RCC 7860 (cell line): ENCODE measurements around the gene NKX6-1.

Experiments used
- DNase-seq: peaks from one replicate; pipeline ENCODE4 v3.0.0-alpha.2; 2015; ENCODE audit warnings: low spot score
- FAIRE-seq: peaks from 2 replicates; lab custom pipeline; 2012; peaks lifted over from hg19 to GRCh38; lab: Jason Lieb, UNC

NKX6-1 gene

GRCh38 chr4:84480082-84480481 is 19.0 kb downstream of the NKX6-1 start:
- no peak for FAIRE-seq
- no peak for DNase-seq

- FAIRE-seq = no peak
Measured at GRCh38 chr4:84479663-84480062, 19.4 kb downstream of the NKX6-1 start.

GRCh38 chr4:84477738-84478137 is 21.4 kb downstream of the NKX6-1 start:
- no peak for FAIRE-seq
- no peak for DNase-seq

More at GRCh38 chr4:84479663-84480062, 19.4 kb downstream of the NKX6-1 start:
- DNase-seq = no peak

GRCh38 chr4:84474107-84474506 is 25.0 kb downstream of the NKX6-1 start:
- no peak for DNase-seq
- no peak for FAIRE-seq

- DNase-seq (no peak), FAIRE-seq (peak; percentile 98)
Measured at GRCh38 chr4:84472154-84472553, 26.9 kb downstream of the NKX6-1 start.

GRCh38 chr4:84470204-84470785 is 28.8 kb downstream of the NKX6-1 start:
- DNase-seq = no peak
- FAIRE-seq = no peak

GRCh38 chr4:84467601-84468000 is 31.5 kb downstream of the NKX6-1 start:
- FAIRE-seq = no peak
- no peak for DNase-seq

GRCh38 chr4:84459783-84460182 is 39.3 kb downstream of the NKX6-1 start:
- DNase-seq = no peak
- no peak for FAIRE-seq

GRCh38 chr4:84456157-84456556 is 42.9 kb downstream of the NKX6-1 start:
- DNase-seq (no peak), FAIRE-seq (no peak)

- FAIRE-seq (no peak), DNase-seq (no peak)
Measured at GRCh38 chr4:84455697-84456096, 43.4 kb downstream of the NKX6-1 start.

GRCh38 chr4:84451546-84451945 is 47.5 kb downstream of the NKX6-1 start:
- no peak for FAIRE-seq
- no peak for DNase-seq

GRCh38 chr4:84443523-84443922 is 55.6 kb downstream of the NKX6-1 start:
- FAIRE-seq (no peak), DNase-seq (no peak)

GRCh38 chr4:84442778-84443177 is 56.3 kb downstream of the NKX6-1 start:
- FAIRE-seq (no peak), DNase-seq (no peak)
